NB4 (cell line): ENCODE results near the gene NRDC.

Experiments
- MYC ChIP-seq: IDR thresholded peaks from 2 replicates; pipeline ENCODE4 v1.6.1; 2011; ENCODE audit warnings: low read depth, low read length
- POLR2A ChIP-seq: IDR thresholded peaks from 2 replicates; pipeline ENCODE4 v1.6.1; 2011; ENCODE audit warnings: mild to moderate bottlenecking; ENCODE audit not compliant: insufficient read length; ENCODE audit errors: extremely low read depth
- TF ChIP-seq, protein P1 (sequence below): IDR thresholded peaks from one replicate; pipeline ENCODE4 v1.5.1; 2012; ENCODE audit warnings: low read depth, low read length
- TF ChIP-seq, protein P2 (sequence below): IDR thresholded peaks from 2 replicates; pipeline ENCODE4 v1.6.1; 2011; ENCODE audit warnings: low read depth, low read length

DNA sequence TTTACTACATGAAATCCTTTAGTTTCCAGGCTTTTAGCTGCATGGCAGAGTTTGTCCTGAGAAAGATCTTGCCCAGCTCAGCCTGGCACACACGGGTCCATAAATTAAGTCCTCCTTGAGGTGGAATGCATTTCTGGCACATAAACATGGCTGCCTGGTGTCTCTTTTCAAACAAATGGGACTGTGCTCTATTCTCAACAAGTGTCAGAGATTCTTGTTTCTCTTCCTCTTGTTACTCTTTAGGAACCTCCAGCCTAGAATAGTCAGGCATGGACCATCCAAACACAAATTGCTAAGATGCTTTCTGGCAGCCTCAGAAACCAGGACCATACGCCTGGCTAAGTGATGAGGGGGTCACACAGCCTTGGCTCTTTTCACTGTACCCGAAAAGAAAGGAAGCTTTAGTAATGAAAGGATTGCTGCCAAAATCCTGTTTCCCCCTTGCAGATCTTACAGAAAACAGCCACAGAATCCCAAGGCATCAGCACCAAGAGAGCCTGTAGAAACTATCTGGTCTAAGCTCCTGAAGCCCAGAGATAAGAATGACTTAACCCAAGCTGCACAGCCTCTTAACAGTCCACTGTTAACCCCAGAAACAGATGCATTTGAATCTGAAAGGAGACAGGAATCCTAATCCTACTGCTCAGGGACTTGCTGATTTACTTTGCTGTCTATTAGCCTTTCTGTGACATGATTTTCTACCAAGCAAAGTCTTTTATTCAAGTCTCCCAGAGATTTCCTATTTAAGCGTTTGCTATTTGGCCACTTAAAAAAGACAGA lies 31.9 kb upstream of the NRDC start:
- TF ChIP-seq POLR2A (no peak), MYC (no peak)
- TF ChIP-seq, protein P1, sequence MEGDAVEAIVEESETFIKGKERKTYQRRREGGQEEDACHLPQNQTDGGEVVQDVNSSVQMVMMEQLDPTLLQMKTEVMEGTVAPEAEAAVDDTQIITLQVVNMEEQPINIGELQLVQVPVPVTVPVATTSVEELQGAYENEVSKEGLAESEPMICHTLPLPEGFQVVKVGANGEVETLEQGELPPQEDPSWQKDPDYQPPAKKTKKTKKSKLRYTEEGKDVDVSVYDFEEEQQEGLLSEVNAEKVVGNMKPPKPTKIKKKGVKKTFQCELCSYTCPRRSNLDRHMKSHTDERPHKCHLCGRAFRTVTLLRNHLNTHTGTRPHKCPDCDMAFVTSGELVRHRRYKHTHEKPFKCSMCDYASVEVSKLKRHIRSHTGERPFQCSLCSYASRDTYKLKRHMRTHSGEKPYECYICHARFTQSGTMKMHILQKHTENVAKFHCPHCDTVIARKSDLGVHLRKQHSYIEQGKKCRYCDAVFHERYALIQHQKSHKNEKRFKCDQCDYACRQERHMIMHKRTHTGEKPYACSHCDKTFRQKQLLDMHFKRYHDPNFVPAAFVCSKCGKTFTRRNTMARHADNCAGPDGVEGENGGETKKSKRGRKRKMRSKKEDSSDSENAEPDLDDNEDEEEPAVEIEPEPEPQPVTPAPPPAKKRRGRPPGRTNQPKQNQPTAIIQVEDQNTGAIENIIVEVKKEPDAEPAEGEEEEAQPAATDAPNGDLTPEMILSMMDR, result no peak
- TF ChIP-seq, protein P2, sequence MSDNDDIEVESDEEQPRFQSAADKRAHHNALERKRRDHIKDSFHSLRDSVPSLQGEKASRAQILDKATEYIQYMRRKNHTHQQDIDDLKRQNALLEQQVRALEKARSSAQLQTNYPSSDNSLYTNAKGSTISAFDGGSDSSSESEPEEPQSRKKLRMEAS, result no peak
